C4-2B (cell line): ENCODE data around the gene NAGPA.

Experiments used
- ZFX ChIP-seq: fragments of 450-650 bp; IDR thresholded peaks from 2 replicates; pipeline ENCODE4 v1.6.1; 2017
- TF ChIP-seq, protein P1 (sequence below): fragments of 450-650 bp; conservative IDR thresholded peaks from 2 replicates; pipeline ENCODE4 v1.5.1; 2017; ENCODE audit warnings: mild to moderate bottlenecking

DNA sequence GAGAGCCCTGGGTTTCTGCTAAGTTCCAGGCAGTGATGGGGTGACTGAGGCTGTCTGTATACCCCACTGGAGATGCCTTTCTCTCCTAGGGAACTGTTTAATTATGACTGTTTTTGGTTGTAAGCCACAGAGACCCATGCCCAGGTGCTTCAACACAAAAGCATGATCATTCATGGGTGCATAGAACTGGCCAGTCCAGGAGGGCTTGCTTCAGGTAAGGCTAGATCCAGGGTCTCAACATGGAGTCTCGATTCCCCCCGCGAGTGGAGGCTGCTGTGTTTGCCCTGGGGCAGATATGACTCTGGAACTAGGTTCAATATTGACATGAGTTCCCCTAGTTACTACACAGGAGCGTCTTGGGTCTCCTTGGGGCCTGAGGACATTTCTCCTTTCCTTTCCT lies 17.8 kb downstream of the NAGPA start:
- TF ChIP-seq, protein P1, sequence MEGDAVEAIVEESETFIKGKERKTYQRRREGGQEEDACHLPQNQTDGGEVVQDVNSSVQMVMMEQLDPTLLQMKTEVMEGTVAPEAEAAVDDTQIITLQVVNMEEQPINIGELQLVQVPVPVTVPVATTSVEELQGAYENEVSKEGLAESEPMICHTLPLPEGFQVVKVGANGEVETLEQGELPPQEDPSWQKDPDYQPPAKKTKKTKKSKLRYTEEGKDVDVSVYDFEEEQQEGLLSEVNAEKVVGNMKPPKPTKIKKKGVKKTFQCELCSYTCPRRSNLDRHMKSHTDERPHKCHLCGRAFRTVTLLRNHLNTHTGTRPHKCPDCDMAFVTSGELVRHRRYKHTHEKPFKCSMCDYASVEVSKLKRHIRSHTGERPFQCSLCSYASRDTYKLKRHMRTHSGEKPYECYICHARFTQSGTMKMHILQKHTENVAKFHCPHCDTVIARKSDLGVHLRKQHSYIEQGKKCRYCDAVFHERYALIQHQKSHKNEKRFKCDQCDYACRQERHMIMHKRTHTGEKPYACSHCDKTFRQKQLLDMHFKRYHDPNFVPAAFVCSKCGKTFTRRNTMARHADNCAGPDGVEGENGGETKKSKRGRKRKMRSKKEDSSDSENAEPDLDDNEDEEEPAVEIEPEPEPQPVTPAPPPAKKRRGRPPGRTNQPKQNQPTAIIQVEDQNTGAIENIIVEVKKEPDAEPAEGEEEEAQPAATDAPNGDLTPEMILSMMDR, result no peak
- no peak for TF ChIP-seq ZFX
